Sigmoid colon (tissue), 4 donors: ENCODE measurements around the gene SH3GL2.

Source experiments
- CTCF ChIP-seq, 4 experiments: fragments of 450-650 bp in 3 of 4; fragments of 200-600 bp in 1 of 4; IDR thresholded peaks; one replicate each; pipeline ENCODE4 v1.5.1; 2016 to 2019; ENCODE audit warnings: antibody characterized with exemption in 4 of 4, mild to moderate bottlenecking in 3 of 4, moderate library complexity in 2 of 4
- EP300 ChIP-seq, 4 donors: sonication (generic); formaldehyde crosslinking; IDR thresholded peaks; one replicate each; pipeline ENCODE4 v1.6.1; 2017; ENCODE audit warnings: antibody characterized with exemption in 4 of 4
- POLR2A ChIP-seq, 2 donors: fragments of 450-650 bp; IDR thresholded peaks; one replicate each; pipeline ENCODE4 v1.6.1; 2016; ENCODE audit warnings: antibody characterized with exemption in 2 of 2, mild to moderate bottlenecking in 2 of 2, moderate library complexity in 2 of 2

GRCh38 chr9:17658237-17658636 is 79.4 kb downstream of the SH3GL2 start:
- TF ChIP-seq CTCF (IDR thresholded peaks at IDR 0.05) (no peak), POLR2A (IDR thresholded peaks at IDR 0.05) (no peak), EP300 (IDR thresholded peaks at IDR 0.05) (no peak)
